ENCODE results near the gene YPEL5.

GRCh38 chr2:30191107-30191506, 44.3 kb downstream of the YPEL5 start:
- TF ChIP-seq POLR2AphosphoS5 (IDR thresholded peaks at IDR 0.05; ENCODE audit: low read depth, low read length) (no peak), TAF1 (IDR thresholded peaks at IDR 0.05; ENCODE audit: borderline replicate concordance, low read depth, low read length) (no peak), POLR2A (IDR thresholded peaks at IDR 0.05; ENCODE audit: low read depth, low read length) (no peak)
